Muscle of arm (tissue), 12 donors: ENCODE measurements around the gene ATXN2. TPM values are rescaled to one million over a fixed set of nuclear protein-coding genes. Genes with fewer than 3 reads are reported as not detected.
"Not testable (repeated sequence)": the region's sequence is repeated elsewhere in the genome, so short reads cannot be mapped to it uniquely, and the experiment has no call there.

Experiments
- DNase-seq: peaks from one replicate; pipeline ENCODE4 v3.0.0-alpha.2; 2013
- polyA plus RNA-seq, 12 donors: library from polyadenylated mRNA; unstranded; fragments of 120-200 nt; gene quantifications; one replicate each; pipeline ENCODE4 v1.2.1, GENCODE V29; 2013; ENCODE audit not compliant: insufficient read length in 12 of 12

ATXN2 gene
- polyA plus RNA-seq, 12 donors, result 38.6 to 93.3 (median 53.1) TPM; not detected in 1

GRCh38 chr12:111574797-111575443 lies 24.2 kb downstream of the ATXN2 start:
- no peak for DNase-seq

DNA sequence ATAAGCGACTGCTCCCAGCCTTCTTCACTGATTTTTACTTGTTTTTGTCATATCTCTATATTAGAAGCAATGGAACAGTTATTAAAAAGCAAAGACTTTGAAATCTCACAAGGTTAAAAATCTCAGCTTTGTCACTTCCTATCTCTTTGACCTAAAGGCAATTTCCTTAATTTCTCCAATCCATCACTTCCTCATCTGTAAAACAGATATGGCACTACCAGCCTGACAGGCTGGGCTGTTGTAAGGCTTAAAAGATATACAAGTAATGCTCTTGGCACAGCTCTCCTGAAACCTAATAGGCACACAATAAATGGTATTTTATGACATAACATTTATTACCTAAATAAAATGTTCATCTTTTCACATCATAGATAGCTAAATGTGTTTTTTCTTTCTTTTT lies 25.6 kb downstream of the ATXN2 start:
- no peak for DNase-seq

GRCh38 chr12:111570084-111570961 lies 28.8 kb downstream of the ATXN2 start:
- DNase-seq, result no peak

DNA sequence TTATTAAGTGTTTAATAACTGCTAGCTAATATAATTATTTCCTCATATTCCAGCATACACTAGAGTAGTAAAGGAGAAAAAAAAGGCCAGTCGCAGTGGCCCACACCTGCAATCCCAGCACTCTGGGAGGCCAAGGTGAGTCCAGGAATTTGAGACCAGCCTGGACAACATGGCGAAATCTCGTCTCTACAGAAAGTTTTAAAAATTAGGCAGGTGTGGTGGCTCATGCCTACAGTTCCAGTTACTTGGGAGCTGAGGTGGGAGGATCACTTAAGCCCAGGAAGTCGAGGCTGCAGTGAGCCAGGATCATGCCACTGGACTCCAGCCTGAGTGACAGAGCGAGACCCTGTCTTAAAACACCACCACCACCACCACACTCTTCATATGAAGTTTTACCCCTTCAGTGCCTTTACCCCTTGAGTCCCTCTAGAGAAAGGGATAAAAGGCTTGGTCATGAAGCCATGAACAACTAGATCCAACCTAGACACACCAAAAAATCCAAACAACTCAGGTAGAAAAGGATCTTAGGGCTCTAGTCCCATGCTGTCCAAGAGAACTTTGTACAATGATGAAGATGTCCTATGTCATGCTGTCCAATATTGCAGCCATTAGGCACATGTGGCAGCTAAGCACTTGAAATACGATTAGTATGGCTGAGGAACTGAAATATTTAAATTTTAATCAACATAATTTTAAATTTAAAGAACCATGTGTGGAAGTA lies 29.6 kb downstream of the ATXN2 start:
- DNase-seq, result no peak

GRCh38 chr12:111560844-111561243 lies 38.3 kb downstream of the ATXN2 start:
- DNase-seq, result not testable (repeated sequence)

DNA sequence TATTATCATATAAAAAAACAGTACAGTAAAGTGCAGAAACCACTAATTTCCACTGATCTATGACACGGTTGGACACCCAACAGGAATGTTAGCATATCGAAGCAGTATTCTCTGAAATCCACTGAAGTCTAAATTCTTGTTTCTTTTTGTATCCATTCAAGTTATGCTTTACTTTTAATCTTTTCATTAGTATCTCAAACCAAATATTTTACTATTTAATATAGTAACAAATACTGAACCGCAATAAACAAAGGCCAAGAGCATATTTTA lies 41.1 kb downstream of the ATXN2 start:
- DNase-seq, result no peak

DNA sequence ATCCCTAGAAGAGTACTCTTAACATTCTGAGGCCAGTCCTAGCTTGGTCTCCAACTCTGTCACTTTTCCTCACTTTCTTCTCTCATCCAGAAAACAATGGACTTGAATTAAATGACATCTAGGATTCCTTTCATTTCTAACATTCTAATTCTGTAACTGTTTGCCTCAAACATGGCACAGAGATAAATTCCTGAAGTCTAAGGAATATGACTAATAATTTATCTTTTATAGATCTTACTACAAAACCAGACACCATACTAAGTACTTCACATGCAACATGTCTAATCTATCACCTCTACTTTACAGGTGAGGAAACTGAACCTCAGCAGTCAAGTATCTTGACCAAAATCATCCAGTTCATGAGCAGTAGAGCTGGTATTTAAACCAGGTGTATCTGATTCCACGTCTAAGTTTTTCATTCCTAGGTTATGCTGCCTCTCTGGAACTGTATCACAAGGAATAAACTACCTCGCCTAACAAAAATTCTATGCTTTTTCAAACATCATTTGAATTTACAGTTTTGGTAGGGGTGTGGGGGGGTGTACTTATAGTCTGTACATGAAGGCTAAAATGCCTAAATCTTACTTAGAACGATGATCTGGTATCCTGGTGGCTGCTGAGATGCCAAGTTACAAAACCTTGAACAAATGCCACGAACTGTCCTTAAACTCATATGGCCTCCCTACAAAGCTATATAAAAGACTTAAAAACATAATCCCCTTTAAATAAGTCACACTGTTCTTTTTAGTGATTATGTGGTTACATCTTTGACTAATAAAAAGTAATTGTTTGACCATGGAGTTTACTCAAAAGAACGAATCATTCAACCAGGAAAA lies 41.6 kb downstream of the ATXN2 start:
- DNase-seq, result no peak

DNA sequence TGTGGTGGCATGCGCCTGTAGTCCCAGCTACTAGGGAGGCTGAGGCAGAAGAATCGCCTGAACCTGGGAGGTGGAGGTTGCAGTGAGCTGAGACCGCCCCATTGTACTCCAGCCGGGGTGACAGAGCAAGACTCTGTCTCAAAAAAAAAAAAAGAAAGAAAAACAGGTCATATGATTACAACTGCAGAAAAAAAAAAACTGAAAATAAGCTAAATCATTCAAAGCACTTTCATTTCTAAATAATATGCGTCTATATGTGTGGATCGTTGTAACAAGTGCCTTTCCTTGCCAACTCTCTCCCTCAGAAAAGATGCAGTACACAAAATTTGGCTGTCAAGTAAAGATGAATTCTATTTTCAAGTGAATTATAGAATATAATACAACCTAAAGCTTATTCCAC lies 42.4 kb downstream of the ATXN2 start:
- no peak for DNase-seq

- not testable (repeated sequence) for DNase-seq
Observed at GRCh38 chr12:111555313-111555712, 43.8 kb downstream of the ATXN2 start.

DNA sequence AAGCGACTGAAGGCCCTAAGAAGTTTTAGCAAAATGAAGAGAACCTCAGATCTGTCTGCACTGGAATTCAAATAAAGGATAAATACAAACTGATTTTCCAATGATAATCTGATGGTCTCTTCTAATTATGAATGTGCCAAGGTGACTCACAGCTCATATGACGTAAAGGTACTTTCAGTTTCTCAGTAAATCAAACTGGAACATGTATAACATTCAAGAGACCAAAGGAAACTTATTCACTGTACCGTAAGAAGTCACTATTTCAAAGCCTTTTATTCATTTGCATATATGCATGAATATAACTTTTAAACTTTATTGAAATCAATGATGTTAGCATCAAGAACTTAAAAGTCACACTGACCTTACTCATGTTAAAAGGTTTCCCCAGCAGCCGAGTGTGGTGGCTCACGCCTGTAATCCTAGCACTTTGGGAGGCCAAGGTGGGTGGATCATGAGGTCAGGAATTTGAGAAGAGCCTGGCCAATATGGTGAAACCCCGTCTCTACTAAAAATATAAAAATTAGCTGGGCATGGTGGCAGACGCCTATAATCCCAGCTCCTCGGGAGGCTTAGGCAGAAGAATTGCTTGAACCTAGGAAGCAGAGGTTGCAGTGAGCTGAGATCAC lies 52.2 kb downstream of the ATXN2 start:
- no peak for DNase-seq

- DNase-seq, result no peak
Observed at GRCh38 chr12:111546171-111546570, 52.9 kb downstream of the ATXN2 start.

DNA sequence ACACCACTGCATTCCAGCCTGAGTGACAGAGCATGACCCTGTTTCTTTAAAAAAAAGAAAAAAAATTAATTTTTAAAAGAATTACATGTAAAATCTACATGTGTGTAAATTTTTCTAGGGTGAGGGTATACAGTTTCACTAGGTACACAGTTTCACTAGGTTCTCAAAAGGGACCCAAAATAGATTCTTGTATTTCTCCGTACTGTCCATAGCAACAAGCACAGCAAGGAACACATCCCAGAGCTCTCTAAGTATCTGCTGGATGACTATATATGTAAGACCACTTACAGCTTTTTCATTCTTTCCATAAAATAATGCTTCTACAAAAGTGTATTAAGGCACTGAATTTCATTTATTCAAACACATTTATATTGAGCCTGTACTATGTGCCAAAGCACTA lies 55.1 kb downstream of the ATXN2 start:
- no peak for DNase-seq

DNA sequence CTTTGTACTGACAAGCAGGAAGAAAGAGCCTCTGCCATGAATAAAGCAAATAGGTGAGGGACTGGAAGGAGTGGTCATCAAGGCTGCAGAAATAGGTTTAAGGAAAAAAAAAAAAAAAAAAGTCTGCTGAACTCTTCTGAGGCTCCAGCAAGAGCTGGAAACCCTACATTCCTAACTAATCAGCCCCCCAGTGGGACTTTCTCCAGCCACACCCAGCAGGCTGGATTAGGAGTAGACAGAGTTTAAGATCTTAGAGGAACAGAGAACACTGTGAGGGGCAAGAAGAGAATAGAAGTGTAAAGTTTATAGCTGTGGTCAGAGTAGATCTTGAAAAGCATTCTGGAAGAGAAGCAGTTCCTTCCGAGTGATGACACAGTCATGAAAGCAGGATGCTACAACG lies 66.4 kb downstream of the ATXN2 start:
- DNase-seq, result no peak

DNA sequence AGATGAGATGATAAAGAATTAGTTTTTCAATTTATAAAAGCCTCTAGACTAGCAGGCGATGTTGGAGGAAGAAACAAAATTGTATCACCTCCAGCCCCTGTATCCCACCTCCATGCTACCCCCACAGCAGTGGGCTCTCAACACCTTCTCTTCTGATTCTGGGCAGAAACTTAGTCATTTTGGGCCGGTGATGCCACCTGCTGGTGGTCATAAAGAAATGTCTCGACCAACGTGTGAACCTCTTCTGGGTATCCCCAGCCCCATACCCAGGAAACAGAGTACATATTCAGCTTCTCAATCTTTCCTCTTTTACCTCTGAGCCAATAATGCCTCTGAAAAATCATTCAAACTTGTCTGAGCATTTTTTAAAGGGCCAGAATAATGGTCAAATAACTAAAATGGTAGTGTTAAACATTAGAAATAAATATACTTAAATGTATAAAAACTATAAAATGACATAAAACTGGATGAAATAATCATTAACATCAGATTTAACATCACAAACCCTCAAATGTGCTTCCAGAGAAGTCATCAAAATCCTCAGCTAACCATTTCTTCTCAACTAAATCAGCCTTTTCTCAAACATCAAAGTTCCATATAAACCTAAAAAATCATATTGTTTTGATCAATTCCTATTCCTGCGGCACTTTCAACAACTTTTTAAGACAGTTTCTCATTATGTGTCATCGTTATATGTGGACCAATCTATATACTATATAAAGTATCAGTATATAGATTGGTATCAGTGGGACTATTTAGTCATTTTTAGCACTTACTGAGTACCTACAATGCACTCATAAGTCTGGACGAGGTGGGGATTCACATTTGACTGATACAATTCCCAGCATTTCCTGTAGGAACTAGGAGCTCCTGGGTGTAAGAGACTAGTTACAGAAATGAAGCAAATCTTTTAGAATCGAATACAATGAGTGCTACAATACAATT lies 69.4 kb downstream of the ATXN2 start:
- peak; percentile 39 for DNase-seq

DNA sequence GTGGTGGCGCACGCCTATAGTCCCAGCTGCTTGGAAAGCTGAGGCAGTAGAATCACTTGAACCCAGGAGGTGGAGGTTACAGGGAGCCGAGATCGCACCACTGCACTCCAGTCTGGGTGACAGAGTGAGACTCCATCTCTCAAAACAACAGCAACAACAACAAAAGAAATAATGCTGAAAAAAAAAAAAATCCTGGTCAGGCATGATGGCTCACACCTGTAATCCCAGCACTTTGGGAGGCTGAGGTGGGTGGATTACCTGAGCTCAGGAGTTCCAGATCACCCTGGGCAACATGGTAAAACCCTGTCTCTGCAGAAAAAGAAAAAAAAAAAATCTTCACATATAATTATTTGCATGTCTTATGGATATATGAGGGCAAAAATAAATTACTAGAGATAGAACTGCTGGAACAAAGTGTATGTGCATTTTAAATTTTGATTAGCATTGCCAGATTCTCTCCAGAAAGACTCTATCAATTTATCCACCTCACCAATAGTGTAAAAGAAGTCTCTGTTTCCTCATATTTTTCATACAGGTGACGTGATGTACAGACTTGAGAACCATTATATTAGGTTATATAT lies 75.4 kb downstream of the ATXN2 start:
- DNase-seq, result no peak

- DNase-seq, result no peak
Observed at GRCh38 chr12:111521801-111522200, 77.3 kb downstream of the ATXN2 start.

DNA sequence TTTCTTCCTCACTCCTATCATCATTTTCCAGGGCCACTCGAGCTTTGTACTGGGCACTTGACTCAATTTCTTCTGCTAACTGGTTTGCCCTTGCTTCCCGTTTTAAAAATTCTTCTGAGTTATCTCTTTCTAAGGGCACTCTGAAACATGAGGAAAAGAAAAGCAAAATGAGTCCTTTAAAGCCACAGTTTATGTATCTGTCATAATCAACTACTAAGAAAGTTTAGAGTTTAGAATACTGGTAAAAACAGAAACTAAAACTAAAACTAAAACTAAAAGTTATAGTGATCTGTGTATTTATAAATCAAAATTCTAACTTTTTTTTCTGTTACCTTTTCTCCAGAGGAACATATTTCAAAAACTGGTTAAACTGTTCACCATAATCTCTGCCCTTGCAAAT lies 79.2 kb downstream of the ATXN2 start:
- no peak for DNase-seq

DNA sequence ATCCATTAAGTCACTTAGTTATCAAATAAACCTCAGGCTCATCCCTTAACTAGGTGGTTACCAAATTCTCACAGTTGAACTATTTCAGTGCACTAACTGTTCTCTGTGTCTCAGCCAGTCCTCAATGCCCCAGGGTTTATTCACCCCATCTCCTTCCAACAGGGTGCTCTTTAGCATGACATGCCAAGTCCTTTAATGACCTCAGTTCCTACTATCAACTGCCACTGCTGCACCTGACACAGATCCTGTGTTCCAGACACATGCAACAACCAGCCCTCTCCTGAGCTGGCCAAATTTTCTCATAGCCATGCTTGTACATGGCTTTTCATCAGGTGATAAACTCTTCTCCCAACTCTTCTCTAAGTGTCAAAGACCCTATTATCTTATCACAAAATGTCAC lies 80.0 kb downstream of the ATXN2 start:
- DNase-seq, result no peak

DNA sequence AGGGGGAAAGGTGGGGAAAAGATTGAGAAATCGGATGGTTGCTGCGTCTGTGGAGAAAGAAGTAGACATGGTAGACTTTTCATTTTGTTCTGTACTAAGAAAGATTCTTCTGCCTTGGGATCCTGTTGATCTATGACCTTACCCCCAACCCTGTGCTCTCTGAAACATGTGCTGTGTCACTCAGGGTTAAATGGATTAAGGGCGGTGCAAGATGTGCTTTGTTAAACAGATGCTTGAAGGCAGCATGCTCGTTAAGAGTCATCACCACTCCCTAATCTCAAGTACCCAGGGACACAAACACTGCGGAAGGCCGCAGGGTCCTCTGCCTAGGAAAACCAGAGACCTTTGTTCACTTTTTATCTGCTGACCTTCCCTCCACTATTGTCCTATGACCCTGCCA lies 91.4 kb downstream of the ATXN2 start:
- not testable (repeated sequence) for DNase-seq

DNA sequence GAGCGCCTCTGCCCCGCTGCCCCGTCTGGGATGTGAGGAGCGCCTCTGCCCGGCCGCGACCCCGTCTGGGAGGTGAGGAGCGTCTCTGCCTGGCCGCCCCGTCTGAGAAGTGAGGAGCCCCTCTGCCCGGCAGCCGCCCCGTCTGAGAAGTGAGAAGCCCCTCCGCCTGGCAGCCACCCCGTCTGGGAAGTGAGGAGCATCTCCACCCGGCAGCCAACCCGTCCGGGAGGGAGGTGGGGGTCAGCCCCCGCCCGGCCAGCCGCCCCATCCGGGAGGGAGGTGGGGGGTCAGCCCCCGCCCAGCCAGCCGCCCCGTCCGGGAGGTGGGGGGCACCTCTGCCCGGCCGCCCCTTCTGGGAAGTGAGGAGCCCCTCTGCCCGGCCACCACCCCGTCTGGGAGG lies 91.9 kb downstream of the ATXN2 start:
- not testable (repeated sequence) for DNase-seq
